GM04504 (cell line): ENCODE results near the gene PPFIA2.

Source experiments
- DNase-seq: peaks from one replicate; pipeline ENCODE4 v3.0.0-alpha.2; 2012; ENCODE audit warnings: low read depth

PPFIA2 gene

DNA sequence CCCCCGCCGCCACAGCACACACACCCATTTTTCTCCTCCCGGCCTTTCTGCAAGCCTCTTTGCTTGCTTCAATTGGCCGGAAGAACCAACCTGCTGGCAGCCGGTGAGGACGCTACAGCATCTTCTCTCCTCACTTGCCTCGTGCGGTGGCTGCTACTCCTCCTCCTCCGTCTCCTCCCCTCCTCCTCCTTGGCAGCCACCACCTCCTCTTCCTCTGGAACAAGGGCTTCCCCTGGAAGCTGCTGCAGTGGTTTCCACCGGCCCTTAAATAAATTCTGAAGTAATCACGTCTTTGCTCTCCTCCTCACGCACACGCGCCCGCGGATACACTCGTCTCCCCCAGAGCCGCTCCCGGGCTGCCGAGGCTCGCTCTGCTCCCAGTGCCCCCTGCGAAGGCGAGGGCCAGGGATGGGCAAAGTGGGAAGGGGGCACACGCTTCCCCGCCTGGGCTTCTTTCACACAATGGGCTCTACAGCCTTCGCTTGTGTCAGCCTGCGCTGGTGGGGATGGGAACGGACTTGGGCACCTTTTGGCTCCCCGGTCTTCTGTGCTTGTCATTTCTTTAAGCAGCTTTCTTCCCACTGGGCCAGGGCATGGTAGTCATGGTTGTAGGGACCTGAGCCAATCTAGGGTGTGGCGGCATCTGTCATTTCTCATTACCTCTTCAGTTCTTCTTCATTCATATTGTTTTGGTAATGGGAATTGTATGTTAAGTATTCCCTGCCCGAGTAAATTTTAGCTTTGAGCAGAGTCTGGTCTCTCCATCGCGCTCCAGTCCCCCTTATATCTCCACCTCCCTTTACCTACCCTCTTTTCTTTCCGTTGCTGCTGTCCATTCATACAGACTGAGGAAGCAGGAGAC lies at the start of gene PPFIA2:
PPFIA2 (minus strand) TSS at position 161 of the 862 bp plus-strand sequence.
- no peak for DNase-seq

DNA sequence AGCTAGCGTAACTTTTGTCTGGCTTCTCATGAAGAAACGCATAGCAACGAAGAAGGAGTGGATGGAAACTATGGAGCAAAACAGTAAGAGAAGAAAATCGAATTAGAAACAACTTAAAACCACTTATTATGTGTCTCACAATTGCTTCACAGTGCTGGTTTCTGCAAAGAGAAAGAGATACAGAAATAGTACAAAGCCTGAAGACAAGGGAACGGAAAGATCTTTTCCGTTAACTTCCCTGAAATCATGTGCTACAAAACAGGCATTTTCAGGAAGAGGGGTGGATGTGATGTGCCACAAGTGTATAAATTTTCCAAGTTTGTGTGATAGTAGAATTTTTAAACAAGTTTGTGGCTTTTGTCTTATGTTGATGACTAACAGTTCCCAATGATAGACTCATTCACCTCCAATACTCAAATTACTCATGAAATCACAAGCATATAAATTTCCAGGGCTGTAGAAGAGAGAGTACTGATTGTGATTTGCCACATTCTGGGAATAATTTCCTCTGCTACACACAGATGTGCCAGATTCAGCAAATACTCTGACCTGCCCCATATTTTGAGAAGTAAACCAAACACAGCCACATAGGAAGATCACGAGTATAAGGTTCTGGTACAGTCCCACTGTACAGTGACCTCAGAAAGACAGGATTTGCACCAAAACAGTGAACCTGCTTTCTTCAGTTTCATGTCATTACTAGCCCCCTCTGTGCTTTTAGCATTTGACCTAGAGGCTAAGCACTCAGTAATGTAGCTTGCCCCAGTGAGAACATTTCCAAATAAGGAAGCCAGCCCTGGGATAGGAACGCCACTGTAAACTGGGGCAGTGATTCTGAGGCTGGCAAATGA lies 41.4 kb upstream of the PPFIA2 start:
- DNase-seq = no peak

DNA sequence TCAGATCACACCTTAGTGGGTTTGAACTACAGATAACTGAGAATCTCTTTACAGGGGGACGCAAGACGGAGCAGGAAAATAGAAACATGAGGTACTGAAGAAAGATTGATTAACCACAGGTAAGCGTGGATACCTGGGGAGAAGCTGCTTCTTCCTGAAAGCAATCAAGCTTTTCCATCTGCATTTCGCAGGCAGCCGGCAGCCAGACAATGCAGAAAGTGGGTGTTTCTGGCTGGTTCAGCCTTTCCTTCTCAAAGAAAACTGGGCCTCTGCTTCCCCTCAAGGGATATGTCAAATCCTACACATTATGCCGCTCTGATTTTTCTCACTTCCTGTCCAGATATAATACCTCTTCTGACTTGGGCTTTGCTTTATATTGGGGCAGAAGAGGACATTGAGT lies 39.1 kb upstream of the PPFIA2 start:
- DNase-seq = no peak

DNA sequence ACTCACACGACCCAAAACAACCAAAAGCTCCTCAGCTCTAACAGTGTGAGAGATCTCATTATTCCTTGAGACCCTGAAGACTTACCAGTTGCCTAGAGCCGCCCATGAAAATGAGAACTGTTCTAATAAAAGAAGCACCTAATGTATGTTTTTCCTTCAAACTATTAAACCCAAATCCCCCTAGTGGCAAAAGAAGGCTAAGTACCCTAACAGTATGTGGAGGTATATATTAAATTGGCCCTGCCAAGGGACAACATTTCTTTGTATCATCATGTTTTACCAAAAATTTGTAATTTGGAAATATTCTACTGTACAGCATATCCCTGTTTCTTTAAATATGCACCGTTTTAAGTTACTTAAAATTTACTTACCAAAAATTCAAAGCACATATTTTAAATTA lies 38.0 kb upstream of the PPFIA2 start:
- no peak for DNase-seq

DNA sequence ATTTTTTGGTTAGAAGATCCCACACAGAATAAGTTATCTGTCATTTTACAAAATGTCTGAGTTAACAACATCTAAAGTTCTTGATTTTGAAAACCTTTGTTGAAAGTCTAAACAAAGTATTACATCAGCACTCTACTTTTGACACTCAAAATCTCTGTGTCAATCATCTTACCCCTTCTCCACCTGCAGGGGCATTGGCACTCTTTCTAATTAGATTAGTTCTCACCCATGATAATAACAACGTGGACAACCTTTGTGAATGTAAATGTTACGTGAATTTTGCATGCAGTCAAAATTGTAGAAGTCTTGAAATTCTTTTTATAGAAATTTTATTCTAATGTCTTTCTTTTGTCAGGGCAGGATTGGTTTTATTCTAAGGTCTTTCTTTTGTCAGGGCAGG lies 33.5 kb upstream of the PPFIA2 start:
- DNase-seq = no peak

DNA sequence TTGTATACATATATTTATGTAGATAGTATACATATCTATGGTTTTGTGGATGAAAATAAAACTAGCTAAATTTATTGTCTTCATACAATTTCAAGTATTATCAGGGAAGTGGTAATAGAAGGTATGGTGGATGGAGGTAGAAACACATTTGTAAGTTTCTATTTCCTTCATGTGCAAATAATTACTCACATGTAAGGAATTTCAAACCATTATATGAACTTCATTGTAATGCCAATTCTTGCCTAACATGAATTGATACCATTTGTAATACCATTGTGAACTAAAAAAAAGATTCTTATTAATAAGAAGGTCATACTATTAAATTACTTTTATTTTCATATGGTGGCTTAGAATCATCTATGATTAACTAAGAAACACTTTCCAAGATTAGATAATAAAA lies 20.1 kb upstream of the PPFIA2 start:
- DNase-seq = no peak

DNA sequence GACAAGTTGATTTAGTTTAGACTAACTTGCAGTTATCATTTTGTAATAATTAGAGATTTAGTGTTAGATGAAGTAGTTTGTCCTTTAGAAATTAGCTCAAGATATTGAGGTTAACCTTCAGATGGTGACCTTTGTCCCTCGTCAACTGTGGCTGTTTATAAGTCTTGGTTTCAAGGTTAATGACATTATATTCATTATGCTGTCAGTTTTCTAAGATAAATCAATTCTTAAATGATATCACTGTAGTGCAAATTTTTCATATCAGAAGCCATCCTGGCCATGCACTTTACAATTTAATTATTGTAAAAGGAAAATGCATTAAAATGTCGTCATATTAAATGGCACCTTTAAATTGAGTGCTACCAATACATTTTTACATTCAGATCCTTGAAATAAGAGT lies 19.6 kb upstream of the PPFIA2 start:
- no peak for DNase-seq

DNA sequence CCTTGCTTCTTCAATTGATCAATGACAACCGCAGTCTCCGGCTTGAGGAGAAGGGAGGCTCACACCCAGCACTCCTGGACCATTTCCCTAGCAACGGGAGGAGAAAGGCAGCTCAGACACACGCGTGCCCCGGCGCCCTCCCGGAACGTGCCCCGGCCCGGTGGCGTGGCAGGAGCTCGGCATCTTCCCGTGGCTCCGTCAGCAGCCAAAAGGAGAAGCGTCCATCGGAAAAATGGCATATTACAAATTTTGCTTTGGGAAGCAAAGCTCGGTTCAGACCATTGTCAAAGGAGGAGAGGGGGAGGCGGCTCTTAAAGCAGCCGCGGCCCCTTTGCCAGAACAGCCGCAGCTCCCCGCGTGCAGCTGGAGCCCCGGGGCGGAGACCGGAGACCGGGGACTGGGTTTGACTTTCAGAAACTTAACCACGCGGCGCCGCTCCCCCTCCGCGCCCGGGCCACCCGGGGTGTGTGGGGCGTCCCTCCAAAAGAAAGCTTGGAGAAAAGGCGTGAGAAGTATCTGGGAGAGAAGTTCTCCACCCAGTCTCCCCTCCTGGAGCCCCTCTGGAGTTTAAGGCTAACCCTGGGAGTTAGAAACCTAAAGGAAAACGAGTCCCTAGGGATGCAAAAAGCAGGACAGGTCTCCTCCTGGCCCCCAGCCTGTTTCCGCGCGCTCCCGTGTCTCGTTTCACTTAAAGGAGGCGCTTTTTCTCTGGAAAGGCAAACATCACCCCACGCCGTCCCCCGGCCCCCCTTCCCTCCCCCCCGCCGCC lies 545 bp downstream of the PPFIA2 start:
- DNase-seq = no peak

DNA sequence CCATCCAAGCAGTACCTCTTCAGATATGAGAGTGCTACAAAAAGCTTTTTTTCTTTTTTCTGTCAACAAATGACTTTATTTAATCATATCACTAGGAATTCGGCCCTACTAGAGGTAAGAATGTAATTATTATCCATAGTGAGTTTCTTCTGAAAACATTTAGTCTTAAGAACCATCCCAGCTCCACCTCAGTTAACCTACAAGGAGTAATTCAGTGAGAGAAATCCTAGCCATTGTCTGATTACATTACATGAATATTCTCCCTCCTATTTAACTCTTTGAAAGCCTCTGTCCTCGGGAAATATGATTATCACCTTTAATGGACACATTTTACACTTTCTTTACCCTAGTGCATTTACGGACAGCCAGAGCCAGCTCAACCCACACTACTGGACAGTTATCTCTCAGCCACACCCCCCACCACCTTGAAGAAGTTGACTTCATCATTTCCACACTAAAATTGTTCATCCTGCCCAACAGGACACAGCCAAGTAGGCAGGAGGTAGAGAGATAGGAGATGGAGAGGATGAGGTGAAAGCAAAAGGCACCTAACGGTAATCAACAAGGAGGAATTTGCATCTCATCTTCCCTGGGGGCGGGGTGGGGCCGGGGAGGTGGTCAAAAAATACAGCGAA lies 1.3 kb downstream of the PPFIA2 start:
- no peak for DNase-seq

DNA sequence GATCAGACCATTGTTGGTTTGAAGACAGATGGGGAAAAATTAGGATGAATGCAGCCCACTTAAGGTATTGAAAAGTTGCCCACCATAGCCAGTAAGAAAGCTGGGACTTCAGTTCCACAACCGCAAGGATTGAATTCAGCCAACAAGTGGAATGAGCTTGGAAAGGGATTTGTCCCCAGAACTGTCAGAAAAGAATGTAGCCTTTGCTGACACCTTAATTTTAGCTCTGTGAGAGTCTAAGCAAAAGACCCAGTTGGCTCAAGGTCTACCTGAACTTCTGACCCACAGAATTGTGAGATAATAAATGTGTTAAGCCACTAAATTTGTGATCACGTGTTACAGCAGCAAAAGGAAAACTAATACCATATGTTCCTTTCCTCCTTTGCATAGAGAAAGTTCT lies 29.4 kb downstream of the PPFIA2 start:
- no peak for DNase-seq

DNA sequence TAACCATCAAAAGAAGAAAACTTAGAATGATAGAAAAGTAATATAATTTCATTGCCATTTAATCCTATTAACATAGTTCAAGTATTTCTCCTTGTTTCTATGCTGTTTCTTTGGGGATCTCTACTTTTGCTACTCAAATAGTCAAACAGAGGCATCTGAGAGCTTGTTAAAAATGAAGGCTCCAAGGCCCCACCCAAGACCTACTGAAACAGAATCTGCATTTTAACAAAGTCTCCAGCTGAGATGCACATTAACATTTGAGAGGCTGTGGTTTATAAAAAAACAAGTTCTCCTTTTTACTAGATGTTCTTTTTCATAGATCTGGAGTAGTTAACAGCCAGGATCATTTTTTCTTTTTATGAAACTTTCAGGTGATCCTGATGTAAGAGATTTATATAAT lies 31.8 kb downstream of the PPFIA2 start:
- no peak for DNase-seq

DNA sequence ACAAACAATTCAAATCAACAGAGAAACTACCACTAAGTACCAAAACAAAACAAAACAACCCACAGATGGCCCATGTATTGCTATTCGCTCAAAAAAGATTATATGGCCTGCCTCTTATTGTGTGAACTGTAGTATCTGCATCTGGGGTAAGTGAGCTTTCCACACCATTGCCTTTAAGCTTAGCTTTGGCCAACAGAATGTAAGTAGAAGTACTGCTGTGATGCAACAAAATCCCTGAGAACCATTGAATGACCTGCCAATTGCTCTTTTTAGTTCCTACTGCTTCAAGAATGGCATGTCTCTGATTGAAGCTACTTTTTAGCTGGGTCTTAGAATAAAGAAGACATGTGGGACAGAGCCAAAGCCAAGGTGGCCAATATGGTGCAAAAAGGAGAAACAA lies 32.5 kb downstream of the PPFIA2 start:
- DNase-seq = no peak

DNA sequence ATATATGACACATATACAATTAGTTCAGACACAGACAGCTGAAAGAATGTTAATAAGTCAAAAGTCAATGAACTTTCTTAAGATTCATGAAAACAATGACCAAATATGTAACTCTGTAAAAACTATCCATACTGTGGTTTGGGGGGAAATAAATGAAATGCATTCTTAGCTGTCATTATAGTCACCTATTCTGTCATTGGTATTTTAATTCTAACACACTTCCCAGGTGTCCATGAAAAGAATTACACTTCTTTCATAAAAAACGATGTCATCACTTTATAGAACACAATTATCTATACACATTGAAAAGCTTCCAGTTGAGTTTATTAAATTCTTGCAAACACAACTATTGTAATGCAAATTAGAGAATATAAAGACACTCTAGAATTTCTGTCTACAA lies 35.8 kb downstream of the PPFIA2 start:
- DNase-seq = no peak

DNA sequence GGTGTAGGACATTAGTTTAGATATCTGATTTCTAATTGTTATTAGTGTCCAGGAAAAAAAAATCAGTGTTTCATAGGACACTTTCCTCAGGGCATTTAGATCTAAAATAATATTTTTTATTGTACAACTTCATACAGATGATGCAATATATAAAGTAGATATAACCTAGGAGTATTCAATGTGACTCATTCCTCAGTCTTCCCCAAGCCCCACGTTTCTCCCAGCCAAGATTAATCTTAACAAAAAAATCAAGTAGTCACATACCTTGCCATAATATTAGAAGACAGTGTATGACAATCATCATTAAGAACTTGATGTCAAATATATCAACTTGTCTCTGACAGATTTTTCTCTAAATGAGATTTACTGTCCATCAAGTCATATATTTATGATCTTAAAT lies 37.1 kb downstream of the PPFIA2 start:
- DNase-seq = no peak

DNA sequence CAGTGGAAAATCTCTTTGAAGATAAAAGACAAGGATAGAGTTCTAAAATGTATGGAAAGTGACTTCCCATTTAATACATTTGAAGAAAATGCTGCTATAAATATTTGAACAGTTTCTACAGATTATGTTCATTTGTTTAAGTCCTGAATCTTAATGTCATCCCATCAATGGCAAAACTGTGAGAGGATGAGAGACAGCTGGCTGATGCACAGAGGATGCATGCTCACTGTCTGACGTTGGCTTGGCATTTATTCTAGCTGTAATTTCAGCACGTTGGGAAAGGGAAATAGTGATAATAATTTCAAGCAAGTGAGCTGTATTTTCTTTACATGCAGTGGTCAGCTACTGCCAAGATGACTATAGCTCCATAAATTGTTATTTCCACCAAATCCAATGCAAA lies 40.5 kb downstream of the PPFIA2 start:
- no peak for DNase-seq

DNA sequence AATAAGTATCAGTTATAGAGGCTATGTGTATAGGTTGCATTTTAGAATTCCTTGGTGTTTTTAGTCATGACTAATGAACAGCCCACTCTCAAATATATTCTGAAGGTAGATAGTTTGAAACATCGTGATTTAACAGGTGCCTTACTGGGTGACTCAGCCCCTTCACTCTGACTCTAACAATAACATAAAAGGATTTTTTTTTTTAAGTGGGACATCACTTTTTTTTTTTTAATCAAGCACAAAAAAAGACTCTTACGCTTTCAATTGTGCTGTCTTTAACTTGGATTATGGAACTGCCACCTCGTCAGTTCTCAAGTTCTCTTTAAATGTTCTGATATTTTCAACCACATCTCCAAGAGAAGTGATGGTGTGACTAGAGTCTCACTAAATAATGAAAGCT lies 46.6 kb downstream of the PPFIA2 start:
- no peak for DNase-seq

DNA sequence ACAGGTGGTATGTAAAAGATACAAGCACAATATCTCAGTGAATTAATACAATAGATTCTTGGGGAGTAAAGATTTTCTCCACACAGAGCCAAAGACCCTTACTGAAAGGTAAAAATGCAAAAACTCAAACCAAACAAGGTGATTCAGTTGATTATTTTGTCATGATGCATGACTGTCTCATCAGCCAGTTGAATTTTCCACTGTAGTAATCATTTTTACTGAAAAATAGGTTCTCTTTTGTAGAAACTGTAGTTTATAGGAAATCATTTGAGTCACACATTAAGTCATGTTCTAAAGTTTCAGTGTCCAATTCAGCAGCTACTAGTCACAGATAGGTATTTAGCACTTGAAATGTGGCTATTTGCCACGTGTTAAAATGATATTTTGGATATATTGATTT lies 53.6 kb downstream of the PPFIA2 start:
- DNase-seq = no peak

DNA sequence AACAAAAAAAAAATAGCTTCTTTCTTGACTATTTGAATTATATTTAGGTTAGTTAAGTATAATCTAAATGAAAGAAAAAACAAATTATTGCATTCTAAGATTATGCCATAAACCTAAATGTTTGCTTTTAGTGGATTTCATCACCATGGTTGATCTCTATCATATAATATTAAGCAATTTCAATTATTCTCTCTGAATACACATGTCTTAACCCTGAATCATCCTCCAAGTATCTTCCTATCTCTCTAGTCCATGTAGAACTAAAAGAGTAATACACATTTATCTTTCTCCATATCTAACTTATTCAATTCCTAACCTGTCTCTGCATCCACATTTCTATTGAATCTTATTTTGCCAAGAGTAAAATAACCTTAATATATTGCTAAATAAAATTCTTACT lies 59.6 kb downstream of the PPFIA2 start:
- no peak for DNase-seq

DNA sequence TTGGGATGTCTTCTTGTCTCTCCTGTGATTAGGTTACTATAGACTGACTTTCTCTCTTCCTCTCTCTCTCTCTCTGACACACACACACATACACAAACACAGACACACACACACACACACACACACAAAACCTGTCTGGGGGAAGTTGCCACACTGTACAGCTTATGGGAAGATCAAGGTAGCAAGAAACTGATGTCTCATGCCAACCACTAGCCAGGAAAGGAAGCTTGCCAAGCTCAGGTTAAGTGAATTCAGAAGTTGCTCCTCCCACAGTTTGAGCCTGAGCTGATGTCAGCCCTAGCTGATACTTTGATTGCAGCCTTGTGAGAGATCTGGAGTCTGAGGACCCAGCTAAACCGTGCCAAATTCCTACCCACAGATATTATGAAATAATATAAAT lies 67.1 kb downstream of the PPFIA2 start:
- DNase-seq = no peak

DNA sequence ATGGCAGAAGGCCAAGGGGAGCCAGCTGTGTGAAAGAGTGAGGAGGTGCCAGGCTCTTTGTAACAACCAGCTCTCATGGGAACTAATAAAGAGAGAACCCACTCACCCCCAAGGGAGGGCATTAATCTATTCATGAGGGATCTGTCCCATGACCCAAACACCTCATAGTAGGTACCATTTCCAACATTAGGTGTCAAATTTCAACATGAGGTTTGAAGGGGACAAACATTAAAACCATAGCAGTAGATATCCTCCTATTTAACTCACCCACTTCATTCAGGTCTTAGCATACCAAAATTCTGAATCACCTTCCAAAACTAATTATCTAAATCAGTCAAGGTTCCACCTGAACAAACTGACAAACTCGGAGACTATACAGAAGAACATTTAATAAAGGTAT lies 75.3 kb downstream of the PPFIA2 start:
- DNase-seq = no peak

DNA sequence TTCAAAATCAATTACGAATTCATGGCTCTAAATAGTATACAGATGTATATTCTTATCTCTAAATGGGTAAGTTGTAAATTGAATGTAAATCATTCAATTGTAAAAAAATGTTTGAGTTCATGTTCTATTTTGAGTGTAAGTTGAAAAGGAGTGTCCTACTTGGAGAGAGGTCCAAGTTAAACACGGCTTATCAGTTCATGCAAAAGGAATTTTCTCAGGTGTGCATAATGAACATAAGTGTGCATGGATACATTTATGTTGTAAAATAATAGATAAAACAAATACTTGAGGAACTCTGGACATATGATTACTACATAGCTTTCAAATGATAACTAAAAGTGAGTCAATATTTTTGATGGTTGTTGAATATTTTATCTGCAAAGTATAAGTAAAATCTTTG lies 79.5 kb downstream of the PPFIA2 start:
- DNase-seq = no peak

DNA sequence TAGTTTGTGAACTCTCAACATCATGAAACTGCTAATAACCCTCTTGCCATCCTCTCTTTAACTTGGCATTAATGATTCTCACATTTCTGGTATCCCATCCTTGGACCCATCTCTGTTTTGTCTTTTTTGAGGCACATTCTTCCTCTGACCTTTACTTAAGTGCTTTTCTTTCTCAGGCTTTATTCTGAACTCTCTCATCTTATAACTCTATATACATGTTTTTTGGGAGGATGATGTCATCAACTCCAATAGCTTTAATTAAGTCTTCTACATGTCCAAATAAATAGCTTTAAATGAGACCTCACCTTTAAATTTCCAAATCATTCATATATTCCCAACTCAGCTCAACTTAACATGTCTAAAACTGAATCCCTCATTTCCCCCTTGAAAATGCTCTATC lies 88.4 kb downstream of the PPFIA2 start:
- no peak for DNase-seq
